HepG2 (cell line): ENCODE data around the gene IRF2. TPM values are rescaled to one million over a fixed set of nuclear protein-coding genes. Genes with fewer than 3 reads are reported as not detected.

ENCODE experiments used
- ARID5B ChIP-seq: IDR thresholded peaks from 2 replicates; pipeline ENCODE4 v1.4.0; 2020; ENCODE audit warnings: mild to moderate bottlenecking, missing genetic modification reagents
- BORCS8-MEF2B ChIP-seq: sonication (generic); formaldehyde crosslinking; IDR thresholded peaks from 2 replicates; pipeline ENCODE4 v1.8.0; 2022; ENCODE audit warnings: mild to moderate bottlenecking, missing genetic modification reagents
- FOXM1 ChIP-seq: sonication (generic); formaldehyde crosslinking; IDR thresholded peaks from 2 replicates; pipeline ENCODE4 v1.5.0; 2020; ENCODE audit warnings: missing genetic modification reagents
- GTF3A ChIP-seq: sonication (generic); formaldehyde crosslinking; conservative IDR thresholded peaks from 2 replicates; pipeline ENCODE4 v1.4.0; 2020; ENCODE audit warnings: mild to moderate bottlenecking, missing genetic modification reagents
- HMGXB3 ChIP-seq: sonication (generic); formaldehyde crosslinking; IDR thresholded peaks from 2 replicates; pipeline ENCODE4 v1.4.0; 2020; ENCODE audit warnings: missing genetic modification reagents, borderline replicate concordance
- KLF15 ChIP-seq: sonication (generic); formaldehyde crosslinking; IDR thresholded peaks from 2 replicates; pipeline ENCODE4 v1.8.1; 2023; ENCODE audit warnings: borderline replicate concordance, mild to moderate bottlenecking, inconsistent platforms, missing genetic modification reagents, mixed read lengths
- NFE2L2 ChIP-seq: fragments of 150-350 bp; IDR thresholded peaks from 2 replicates; pipeline ENCODE4 v1.6.1; 2014; ENCODE audit warnings: low read length
- SATB2 ChIP-seq: sonication (generic); formaldehyde crosslinking; IDR thresholded peaks from 2 replicates; pipeline ENCODE4 v1.5.0; 2020; ENCODE audit warnings: missing genetic modification reagents
- ZNF790 ChIP-seq: sonication (generic); formaldehyde crosslinking; IDR thresholded peaks from 2 replicates; pipeline ENCODE4 v1.8.0; 2022; ENCODE audit warnings: missing genetic modification reagents, mild to moderate bottlenecking, borderline replicate concordance
- polyA plus RNA-seq, 8 experiments: library from polyadenylated mRNA; depleted of rRNA in 3 of 8; stranded (reverse) in 7 of 8; unstranded in 1 of 8; fragments of >200 nt; fragmentation: Illumina TruSeq in 4 of 8; extraction: Trizol in 4 of 8; gene quantifications; 2 replicates each; pipeline versions ENCODE4 v1.2.1 to v1.2.3, GENCODE V29; 2011 to 2016; ENCODE audit warnings: low read depth in 4 of 8, missing spikeins in 1 of 8, mixed read lengths in 1 of 8; ENCODE audit not compliant: insufficient read depth in 1 of 8
- total RNA-seq, 5 experiments: library from RNA; depleted of rRNA; stranded (reverse); fragments of >200 nt; fragmentation: Illumina TruSeq; extraction: Trizol; gene quantifications; 2 replicates each; pipeline ENCODE4 v1.2.3, GENCODE V29; 2016; ENCODE audit warnings: low read depth in 1 of 5
- TF ChIP-seq, protein P1 (sequence below): sonication (generic); formaldehyde crosslinking; IDR thresholded peaks from 2 replicates; pipeline ENCODE4 v1.8.1; 2023; ENCODE audit warnings: missing genetic modification reagents, mild to moderate bottlenecking, borderline replicate concordance
- TF ChIP-seq, protein P2 (sequence below): sonication (generic); formaldehyde crosslinking; IDR thresholded peaks from one replicate; pipeline ENCODE4 v1.5.1; 2020; ENCODE audit warnings: mild to moderate bottlenecking, missing genetic modification reagents; ENCODE audit errors: not compliant biosample characterization

The IRF2 gene
- total and polyA plus RNA-seq, 2 of the 13 experiments (the other 11 are each of a cell fraction or from before 2014, with no cell fraction given) = 15.5 to 28.8 TPM

GRCh38 chr4:184434021-184434420, 40.3 kb downstream of the IRF2 start (continued):
- TF ChIP-seq ARID5B (CRISPR knock-in tag) (peak; percentile 90), GTF3A (no peak), HMGXB3 (peak; percentile 35; the same call in 1 of the 2 replicates), ZNF790 (CRISPR knock-in tag) (no peak), SATB2 (CRISPR knock-in tag) (no peak), NFE2L2 (no peak), KLF15 (CRISPR knock-in tag) (no peak), BORCS8-MEF2B (CRISPR knock-in tag) (no peak), FOXM1 (CRISPR knock-in tag) (no peak)
- TF ChIP-seq, protein P1, sequence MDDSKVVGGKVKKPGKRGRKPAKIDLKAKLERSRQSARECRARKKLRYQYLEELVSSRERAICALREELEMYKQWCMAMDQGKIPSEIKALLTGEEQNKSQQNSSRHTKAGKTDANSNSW (CRISPR knock-in tag) = no peak
- TF ChIP-seq, protein P2, sequence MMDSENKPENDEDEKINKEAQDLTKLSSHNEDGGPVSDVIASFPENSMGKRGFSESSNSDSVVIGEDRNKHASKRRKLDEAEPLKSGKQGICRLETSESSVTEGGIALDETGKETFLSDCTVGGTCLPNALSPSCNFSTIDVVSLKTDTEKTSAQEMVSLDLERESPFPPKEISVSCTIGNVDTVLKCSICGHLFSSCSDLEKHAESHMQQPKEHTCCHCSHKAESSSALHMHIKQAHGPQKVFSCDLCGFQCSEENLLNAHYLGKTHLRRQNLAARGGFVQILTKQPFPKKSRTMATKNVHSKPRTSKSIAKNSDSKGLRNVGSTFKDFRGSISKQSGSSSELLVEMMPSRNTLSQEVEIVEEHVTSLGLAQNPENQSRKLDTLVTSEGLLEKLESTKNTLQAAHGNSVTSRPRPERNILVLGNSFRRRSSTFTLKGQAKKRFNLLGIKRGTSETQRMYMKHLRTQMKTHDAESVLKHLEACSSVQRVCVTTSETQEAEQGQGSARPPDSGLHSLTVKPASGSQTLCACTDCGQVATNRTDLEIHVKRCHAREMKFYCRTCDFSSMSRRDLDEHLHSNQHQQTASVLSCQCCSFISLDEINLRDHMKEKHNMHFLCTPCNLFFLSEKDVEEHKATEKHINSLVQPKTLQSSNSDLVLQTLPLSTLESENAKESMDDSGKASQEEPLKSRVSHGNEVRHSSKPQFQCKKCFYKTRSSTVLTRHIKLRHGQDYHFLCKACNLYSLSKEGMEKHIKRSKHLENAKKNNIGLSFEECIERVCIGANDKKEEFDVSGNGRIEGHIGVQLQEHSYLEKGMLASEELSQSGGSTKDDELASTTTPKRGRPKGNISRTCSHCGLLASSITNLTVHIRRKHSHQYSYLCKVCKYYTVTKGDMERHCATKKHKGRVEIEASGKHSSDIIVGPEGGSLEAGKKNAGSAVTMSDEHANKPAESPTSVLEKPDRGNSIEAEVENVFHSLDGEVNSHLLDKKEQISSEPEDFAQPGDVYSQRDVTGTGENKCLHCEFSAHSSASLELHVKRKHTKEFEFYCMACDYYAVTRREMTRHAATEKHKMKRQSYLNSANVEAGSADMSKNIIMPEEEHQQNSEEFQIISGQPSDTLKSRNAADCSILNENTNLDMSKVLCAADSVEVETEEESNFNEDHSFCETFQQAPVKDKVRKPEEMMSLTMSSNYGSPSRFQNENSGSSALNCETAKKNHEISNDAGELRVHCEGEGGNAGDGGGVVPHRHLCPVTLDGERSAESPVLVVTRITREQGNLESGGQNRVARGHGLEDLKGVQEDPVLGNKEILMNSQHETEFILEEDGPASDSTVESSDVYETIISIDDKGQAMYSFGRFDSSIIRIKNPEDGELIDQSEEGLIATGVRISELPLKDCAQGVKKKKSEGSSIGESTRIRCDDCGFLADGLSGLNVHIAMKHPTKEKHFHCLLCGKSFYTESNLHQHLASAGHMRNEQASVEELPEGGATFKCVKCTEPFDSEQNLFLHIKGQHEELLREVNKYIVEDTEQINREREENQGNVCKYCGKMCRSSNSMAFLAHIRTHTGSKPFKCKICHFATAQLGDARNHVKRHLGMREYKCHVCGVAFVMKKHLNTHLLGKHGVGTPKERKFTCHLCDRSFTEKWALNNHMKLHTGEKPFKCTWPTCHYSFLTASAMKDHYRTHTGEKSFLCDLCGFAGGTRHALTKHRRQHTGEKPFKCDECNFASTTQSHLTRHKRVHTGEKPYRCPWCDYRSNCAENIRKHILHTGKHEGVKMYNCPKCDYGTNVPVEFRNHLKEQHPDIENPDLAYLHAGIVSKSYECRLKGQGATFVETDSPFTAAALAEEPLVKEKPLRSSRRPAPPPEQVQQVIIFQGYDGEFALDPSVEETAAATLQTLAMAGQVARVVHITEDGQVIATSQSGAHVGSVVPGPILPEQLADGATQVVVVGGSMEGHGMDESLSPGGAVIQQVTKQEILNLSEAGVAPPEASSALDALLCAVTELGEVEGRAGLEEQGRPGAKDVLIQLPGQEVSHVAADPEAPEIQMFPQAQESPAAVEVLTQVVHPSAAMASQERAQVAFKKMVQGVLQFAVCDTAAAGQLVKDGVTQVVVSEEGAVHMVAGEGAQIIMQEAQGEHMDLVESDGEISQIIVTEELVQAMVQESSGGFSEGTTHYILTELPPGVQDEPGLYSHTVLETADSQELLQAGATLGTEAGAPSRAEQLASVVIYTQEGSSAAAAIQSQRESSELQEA (CRISPR knock-in tag) = no peak
